HG03159 (cell line): Measurements from ENCODE around the gene ZNF722.
"Not testable (repeated sequence)": the region's sequence is repeated elsewhere in the genome, so short reads cannot be mapped to it uniquely, and the experiment has no call there.

Source experiments
- ATAC-seq: cut with Tn5 transposase; IDR thresholded peaks from one replicate; pipeline ENCODE4 v1.9.1; 2021; ENCODE audit warnings: mild to moderate bottlenecking, moderate library complexity; ENCODE audit not compliant: unreplicated experiment

The ZNF722 gene

DNA sequence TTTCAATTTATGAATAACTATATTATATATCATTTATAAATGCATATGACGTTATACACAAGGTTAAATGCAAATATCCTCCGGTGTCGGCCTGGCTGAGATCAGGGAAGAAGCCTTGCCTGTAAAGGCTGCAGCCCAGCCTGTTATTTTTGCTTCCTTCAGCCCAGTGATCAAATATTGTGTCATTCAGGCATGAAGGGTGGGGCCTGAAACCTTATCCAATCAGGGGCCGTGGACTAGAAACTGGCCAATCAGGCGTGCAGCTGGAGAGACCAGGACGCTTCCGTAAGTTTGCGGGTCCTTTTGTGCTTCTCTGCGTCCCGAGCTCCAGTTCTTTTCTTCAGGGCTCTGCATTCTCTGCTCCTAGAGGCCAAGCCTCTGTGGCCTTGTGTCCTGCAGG is at the start of gene ZNF722:
TSS of gene ZNF722 (plus strand) at position 301 of the 400 bp plus-strand sequence. CDS start 113 bp downstream, outside the sequence.
- ATAC-seq = no peak

DNA sequence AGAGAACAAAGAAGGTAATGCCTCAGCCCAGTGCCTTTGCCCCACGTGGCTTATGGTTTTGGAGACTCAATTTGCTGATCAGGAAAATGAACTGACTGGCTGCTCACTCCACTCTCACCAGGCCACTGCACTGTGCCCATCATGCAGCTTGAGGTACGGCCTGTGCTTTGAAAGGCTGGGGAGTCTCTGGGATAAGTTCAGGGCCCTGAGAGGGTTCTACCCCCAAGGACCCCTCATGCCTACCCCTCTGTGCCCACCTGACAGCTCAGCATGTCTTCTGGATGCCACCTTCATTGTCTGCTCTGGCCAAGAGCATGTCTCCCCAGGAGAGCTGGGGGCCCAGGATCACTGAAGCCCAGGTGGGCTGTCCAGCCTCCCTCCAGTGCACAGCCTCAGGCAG is 45.5 kb upstream of the ZNF722 start:
- ATAC-seq = no peak

DNA sequence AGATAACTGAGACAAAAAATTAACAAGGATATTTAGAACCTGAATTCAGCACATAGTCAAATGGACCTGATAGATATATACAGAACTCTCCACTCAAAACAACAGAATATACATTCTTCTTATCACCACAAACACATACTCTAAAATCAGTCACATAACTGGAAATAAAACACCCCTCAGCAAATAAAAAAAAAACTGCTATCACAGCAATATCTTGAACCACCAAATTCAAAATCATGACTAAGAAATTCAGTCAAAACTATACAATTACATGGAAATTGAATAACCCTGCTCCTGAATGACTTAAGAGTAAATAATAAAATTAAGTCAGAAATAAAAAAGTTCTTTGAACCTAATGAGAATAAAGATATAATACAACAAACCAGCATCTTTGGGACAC is 30.0 kb upstream of the ZNF722 start:
- ATAC-seq = no peak

DNA sequence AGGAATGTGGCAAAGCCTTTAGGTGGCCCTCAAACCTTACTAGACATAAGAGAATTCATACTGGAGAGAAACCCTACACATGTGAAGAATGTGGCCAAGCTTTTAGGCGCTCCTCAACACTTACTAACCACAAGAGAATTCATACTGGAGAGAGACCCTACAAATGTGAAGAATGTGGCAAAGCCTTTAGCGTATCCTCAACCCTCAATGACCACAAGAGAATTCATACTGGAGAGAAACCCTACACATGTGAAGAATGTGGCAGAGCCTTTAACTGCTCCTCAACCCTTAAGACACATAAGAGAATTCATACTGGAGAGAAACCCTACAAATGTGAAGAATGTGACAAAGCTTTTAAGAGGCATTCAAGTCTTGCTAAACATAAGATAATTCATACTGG is 16.8 kb downstream of the ZNF722 start:
- not testable (repeated sequence) for ATAC-seq

DNA sequence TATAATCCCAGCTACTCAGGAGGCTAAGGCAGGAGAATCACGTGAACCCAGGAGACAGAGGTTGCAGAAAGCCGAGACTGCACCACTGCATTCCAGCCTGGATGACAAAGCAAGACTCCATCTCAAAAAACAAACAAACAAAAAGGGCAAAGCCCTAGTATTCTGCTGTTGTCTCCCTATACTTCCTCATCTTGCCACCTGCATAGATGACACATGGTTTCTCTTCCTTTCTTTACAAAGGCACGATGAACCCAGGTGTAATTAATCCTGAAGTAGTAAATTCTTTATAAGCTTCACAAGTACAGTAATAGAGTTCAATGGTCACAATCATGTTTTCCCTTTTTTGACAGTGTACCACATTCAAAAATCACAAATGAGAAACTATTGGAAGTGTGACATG is 36.7 kb downstream of the ZNF722 start:
- no peak for ATAC-seq

DNA sequence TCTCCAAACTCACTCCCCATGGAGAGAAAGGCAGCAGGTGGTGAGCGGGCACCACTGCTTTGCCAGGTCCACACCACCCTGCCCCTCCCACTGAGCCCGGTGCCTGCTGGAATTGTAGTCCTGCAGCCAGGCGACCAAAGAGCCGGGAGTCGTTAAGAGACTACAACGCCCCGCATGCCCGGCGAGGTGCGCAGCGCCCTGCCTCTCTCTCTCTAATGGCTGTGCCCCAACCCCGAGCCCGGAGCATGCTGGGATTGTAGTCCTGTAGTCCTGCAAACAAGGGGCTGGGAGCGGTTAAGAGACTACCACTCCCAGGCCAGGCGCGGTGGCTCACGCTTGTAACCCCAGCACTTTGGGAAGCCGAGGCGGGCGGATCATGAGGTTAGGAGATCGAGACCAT is 38.4 kb downstream of the ZNF722 start:
- no peak for ATAC-seq

DNA sequence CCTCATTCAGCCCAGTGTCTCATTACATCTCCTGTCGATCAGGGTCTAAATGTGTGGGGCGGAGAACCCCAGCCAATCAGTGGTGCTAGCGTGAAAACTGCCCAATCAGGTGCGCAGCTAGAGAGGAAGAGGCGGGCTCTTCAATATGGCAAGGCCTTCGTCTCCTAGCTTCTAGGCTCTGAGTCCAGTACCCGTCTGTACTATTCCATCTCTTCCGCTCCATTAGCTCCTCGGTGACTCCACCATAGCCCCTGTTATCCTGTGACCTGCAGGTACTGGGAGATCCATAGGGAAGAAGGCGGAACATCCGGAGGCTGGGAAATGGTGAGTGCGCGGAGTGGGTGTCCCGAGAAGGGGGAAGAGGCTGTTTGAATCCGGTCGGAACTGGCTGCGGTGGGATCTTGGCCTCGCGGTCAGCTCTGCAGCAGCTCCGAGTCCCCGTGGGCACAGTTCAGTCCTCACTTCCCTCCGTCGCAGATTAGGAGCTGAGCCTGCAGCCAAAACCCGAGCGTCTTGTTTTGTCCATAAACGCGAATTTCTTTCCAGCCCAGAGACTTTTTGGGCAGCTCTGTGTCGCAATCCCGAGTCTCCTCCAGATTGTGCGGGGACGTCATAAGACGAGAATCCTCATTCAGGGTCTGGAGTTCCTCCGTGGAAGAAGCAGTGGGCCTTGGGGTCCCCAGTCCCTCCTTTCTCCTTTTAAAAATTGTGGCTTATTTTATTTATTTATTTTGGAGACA is 46.8 kb downstream of the ZNF722 start, which contains the start of gene ZNF727:
TSS of gene ZNF727 (plus strand) at position 134 of the 740 bp plus-strand sequence. CDS start at position 322, 188 bp downstream.
- ATAC-seq = no peak

DNA sequence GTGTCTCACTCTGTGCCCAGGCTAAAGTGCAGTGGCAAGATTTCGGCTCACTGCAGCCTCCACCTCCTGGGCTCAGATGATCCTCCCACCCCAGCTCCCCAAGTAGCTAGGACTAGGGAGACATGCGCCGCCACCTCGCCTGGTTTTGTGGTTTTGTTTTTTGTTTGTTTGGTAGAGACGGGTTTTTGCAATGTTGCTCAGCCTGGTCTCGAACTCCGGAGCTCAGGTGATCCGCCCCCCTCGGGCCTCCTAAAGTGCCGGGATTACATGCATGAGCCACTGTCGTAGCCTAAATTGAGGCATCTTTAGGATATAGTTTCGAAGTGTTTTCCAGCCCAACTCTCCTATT is 47.4 kb downstream of the ZNF722 start:
- ATAC-seq = no peak
